Liver (tissue), 9 donors: ENCODE results near the gene ZNF160. TPM values are rescaled to one million over a fixed set of nuclear protein-coding genes. Genes with fewer than 3 reads are reported as not detected.
A peak's percentile ranks its signal among the peaks of the same experiment; 100 is the strongest.

Experiments used
- DNase-seq: peaks from one replicate; pipeline ENCODE4 v3.0.0-alpha.2; 2017; ENCODE audit warnings: low spot score
- H3K27ac ChIP-seq, 2 donors: one replicate each; pipeline ENCODE4 v1.7.0; 2013; ENCODE audit warnings: inconsistent platforms in 2 of 2, low read length in 2 of 2, control low read depth in 1 of 2, low read depth in 1 of 2, mild to moderate bottlenecking in 1 of 2
- H3K27me3 ChIP-seq, 4 donors: one replicate each; pipeline versions ENCODE4 v1.6.1 to v1.7.0; 2013; ENCODE audit warnings: low read length in 3 of 4, inconsistent platforms in 1 of 4, mild to moderate bottlenecking in 1 of 4, moderate library complexity in 1 of 4; ENCODE audit not compliant: control insufficient read depth in 4 of 4, insufficient read depth in 4 of 4
- H3K36me3 ChIP-seq, 4 donors: one replicate each; pipeline versions ENCODE4 v1.6.1 to v1.7.0; 2013; ENCODE audit warnings: low read length in 3 of 4, mild to moderate bottlenecking in 3 of 4, low read depth in 1 of 4, moderate library complexity in 1 of 4; ENCODE audit not compliant: control insufficient read depth in 4 of 4, insufficient read depth in 3 of 4
- H3K4me1 ChIP-seq, 4 donors: one replicate each; pipeline versions ENCODE4 v1.6.1 to v1.7.0; 2013; ENCODE audit warnings: low read length in 3 of 4, mild to moderate bottlenecking in 3 of 4, moderate library complexity in 1 of 4; ENCODE audit not compliant: control insufficient read depth in 4 of 4, insufficient read depth in 4 of 4
- H3K4me3 ChIP-seq, 3 donors: one replicate each; pipeline versions ENCODE4 v1.6.1 to v1.7.0; 2013; ENCODE audit warnings: low read length in 3 of 3, control low read depth in 1 of 3, low read depth in 1 of 3, mild to moderate bottlenecking in 1 of 3
- H3K9ac ChIP-seq, 2 donors: one replicate each; pipeline ENCODE4 v1.7.0; 2013; ENCODE audit warnings: low read length in 2 of 2, mild to moderate bottlenecking in 2 of 2, moderate library complexity in 2 of 2, control low read depth in 1 of 2, low read depth in 1 of 2
- H3K9me3 ChIP-seq, 4 donors: one replicate each; pipeline versions ENCODE4 v1.6.1 to v1.7.0; 2013; ENCODE audit warnings: low read length in 3 of 4; ENCODE audit not compliant: control insufficient read depth in 4 of 4
- EGR1 ChIP-seq, 2 donors: IDR thresholded peaks; 2 replicates each; pipeline ENCODE4 v1.6.1; 2016 to 2018; ENCODE audit warnings: antibody characterized with exemption in 2 of 2, low read depth in 2 of 2
- FOXA2 ChIP-seq: IDR thresholded peaks from 2 replicates; pipeline ENCODE4 v1.6.1; 2016; ENCODE audit warnings: antibody characterized with exemption
- HNF4A ChIP-seq, 2 donors: conservative IDR thresholded peaks; 2 replicates each; pipeline ENCODE4 v1.6.1; 2016; ENCODE audit warnings: antibody characterized with exemption in 2 of 2, mild to moderate bottlenecking in 2 of 2
- JUND ChIP-seq, 2 donors: IDR thresholded peaks; 2 replicates each; pipeline ENCODE4 v1.6.1; 2016; ENCODE audit warnings: antibody characterized with exemption in 2 of 2
- RAD21 ChIP-seq, 2 donors: IDR thresholded peaks; 2 replicates each; pipeline ENCODE4 v1.6.1; 2016; ENCODE audit warnings: antibody characterized with exemption in 2 of 2, mild to moderate bottlenecking in 2 of 2
- SP1 ChIP-seq: IDR thresholded peaks from 2 replicates; pipeline ENCODE4 v1.6.1; 2018; ENCODE audit warnings: antibody characterized with exemption, mild to moderate bottlenecking
- YY1 ChIP-seq: IDR thresholded peaks from 2 replicates; pipeline ENCODE4 v1.6.1; 2016; ENCODE audit warnings: antibody characterized with exemption, mild to moderate bottlenecking
- WGBS: extraction: QIAGEN DNeasy Blood & Tissue Kit; methylation state at CpG from one replicate; pipeline ENCODE4 v1.1.7; 2013; 5-methylcytosine and 5-hydroxymethylcytosine counted together
- polyA plus RNA-seq, 2 donors: library from polyadenylated mRNA; stranded (reverse) in 1 of 2; unstranded in 1 of 2; fragments of 200-250 nt in 1 of 2; fragments of >200 nt in 1 of 2; fragmentation: Nextera tagmentation in 1 of 2; extraction: Ambion mirVana in 1 of 2; gene quantifications; one replicate each; pipeline versions ENCODE4 v1.2.1 to v1.2.3, GENCODE V29; 2013 to 2015
- total RNA-seq, 2 donors: library from RNA; depleted of rRNA; stranded (reverse); fragments of >200 nt; gene quantifications; one replicate each; pipeline ENCODE4 v1.2.3, GENCODE V29; 2014
- TF ChIP-seq, protein P1 (sequence below): fragments of 150-350 bp; IDR thresholded peaks from 2 replicates; pipeline ENCODE4 v1.5.1; 2017; ENCODE audit warnings: improper control_type of control experiment, low read depth, low read length; ENCODE audit not compliant: missing input control
- TF ChIP-seq, protein P2 (sequence below): IDR thresholded peaks from 2 replicates; pipeline ENCODE4 v1.6.1; 2016; ENCODE audit warnings: antibody characterized with exemption, mild to moderate bottlenecking
- donor health status: healthy.
- donor health status: healthy.
- donor health status: healthy.
- donor health status: healthy.
- donor health status: healthy.

The ZNF160 gene
- total and polyA plus RNA-seq, 4 donors: 6.3 to 30.1 (median 8.0) TPM

DNA sequence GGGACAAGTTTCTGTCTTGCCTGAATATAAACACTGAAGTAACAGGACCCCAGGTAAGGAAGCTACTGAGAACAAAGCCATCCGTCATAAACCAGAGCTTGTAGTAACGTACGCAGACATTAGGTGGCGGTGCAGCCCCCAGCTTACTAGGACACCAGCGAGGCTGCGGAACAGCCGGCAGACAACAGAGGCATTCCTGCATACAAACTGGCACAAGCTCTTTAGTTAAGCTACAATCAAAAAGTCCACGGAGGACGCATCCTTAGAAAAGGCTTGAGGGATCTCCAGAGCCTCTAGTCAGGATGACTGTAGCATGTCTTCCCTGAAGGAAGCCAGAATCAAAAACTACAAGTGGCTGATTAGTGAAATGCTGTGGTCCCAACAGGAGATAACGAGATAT is 26.2 kb downstream of the ZNF160 start:
- Histone ChIP-seq H3K9me3 (peaks cover 25 to 30% (median 28%) of the 10 kb centered on the region in 4 donors), H3K27me3 (no peaks in the 10 kb centered on the region), H3K27ac (no peak overlapping the region), H3K9ac (no peak overlapping the region), H3K36me3 (peaks cover 9 to 43% (median 25%) of the 10 kb centered on the region in 4 donors), H3K4me1 (no peaks in the 10 kb centered on the region), H3K4me3 (peak overlapping the region in 2 of 3 donors; percentile 45 to 53)
- 65% methylated on average over 10 of the region's 10 CpGs for WGBS
- TF ChIP-seq HNF4A (conservative IDR thresholded peaks at IDR 0.05) (no peak), RAD21 (IDR thresholded peaks at IDR 0.05) (peak; percentile 69 to 76), SP1 (no peak)
- TF ChIP-seq, protein P1, sequence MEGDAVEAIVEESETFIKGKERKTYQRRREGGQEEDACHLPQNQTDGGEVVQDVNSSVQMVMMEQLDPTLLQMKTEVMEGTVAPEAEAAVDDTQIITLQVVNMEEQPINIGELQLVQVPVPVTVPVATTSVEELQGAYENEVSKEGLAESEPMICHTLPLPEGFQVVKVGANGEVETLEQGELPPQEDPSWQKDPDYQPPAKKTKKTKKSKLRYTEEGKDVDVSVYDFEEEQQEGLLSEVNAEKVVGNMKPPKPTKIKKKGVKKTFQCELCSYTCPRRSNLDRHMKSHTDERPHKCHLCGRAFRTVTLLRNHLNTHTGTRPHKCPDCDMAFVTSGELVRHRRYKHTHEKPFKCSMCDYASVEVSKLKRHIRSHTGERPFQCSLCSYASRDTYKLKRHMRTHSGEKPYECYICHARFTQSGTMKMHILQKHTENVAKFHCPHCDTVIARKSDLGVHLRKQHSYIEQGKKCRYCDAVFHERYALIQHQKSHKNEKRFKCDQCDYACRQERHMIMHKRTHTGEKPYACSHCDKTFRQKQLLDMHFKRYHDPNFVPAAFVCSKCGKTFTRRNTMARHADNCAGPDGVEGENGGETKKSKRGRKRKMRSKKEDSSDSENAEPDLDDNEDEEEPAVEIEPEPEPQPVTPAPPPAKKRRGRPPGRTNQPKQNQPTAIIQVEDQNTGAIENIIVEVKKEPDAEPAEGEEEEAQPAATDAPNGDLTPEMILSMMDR: peak; percentile 35
- DNase-seq: peak; percentile 65

DNA sequence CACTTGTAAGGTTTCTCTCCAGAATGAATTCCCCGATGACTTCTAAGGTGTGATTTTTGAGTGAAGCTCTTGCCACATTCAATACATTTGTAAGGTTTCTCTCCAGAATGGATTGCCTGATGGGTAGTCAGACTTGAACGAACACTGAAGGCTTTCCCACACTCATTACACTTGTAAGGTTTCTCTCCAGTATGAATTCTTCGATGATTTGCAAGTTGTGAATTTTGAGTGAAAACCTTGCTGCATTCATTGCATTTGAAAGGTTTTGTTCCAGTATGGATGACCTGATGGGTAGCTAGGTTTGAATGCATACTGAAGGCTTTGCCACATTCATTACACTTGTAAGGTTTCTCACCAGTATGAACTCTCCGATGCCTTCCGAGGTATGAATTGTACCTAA is 34.4 kb downstream of the ZNF160 start:
- DNase-seq: no peak
- no peak overlapping the region for H3K27ac ChIP-seq
- peaks cover 39 to 60% (median 55%) of the 10 kb centered on the region in 4 donors for H3K9me3 ChIP-seq
- TF ChIP-seq EGR1 (IDR thresholded peaks at IDR 0.05; ENCODE audit: low read depth in 2 of 2) (no peak), JUND (IDR thresholded peaks at IDR 0.05) (no peak), FOXA2 (no peak), HNF4A (conservative IDR thresholded peaks at IDR 0.05) (no peak), RAD21 (IDR thresholded peaks at IDR 0.05) (no peak), YY1 (no peak)
- TF ChIP-seq, protein P2, sequence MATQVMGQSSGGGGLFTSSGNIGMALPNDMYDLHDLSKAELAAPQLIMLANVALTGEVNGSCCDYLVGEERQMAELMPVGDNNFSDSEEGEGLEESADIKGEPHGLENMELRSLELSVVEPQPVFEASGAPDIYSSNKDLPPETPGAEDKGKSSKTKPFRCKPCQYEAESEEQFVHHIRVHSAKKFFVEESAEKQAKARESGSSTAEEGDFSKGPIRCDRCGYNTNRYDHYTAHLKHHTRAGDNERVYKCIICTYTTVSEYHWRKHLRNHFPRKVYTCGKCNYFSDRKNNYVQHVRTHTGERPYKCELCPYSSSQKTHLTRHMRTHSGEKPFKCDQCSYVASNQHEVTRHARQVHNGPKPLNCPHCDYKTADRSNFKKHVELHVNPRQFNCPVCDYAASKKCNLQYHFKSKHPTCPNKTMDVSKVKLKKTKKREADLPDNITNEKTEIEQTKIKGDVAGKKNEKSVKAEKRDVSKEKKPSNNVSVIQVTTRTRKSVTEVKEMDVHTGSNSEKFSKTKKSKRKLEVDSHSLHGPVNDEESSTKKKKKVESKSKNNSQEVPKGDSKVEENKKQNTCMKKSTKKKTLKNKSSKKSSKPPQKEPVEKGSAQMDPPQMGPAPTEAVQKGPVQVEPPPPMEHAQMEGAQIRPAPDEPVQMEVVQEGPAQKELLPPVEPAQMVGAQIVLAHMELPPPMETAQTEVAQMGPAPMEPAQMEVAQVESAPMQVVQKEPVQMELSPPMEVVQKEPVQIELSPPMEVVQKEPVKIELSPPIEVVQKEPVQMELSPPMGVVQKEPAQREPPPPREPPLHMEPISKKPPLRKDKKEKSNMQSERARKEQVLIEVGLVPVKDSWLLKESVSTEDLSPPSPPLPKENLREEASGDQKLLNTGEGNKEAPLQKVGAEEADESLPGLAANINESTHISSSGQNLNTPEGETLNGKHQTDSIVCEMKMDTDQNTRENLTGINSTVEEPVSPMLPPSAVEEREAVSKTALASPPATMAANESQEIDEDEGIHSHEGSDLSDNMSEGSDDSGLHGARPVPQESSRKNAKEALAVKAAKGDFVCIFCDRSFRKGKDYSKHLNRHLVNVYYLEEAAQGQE: no peak
- TF ChIP-seq, protein P1: no peak
- peak overlapping the region in 2 of 3 donors; percentile 52 to 54 for H3K4me3 ChIP-seq
- H3K4me1 ChIP-seq: no peaks in the 10 kb centered on the region
- H3K36me3 ChIP-seq: peaks cover 19 to 52% (median 32%) of the 10 kb centered on the region in 4 donors
- H3K9ac ChIP-seq: no peak overlapping the region
- WGBS: 98% methylated on average over 5 of the region's 5 CpGs
- H3K27me3 ChIP-seq: no peaks in the 10 kb centered on the region
